SK-N-SH (cell line): ENCODE measurements around the gene NBEAL2.

Experiments used
- MAX ChIP-seq: IDR thresholded peaks from 2 replicates; pipeline ENCODE4 v1.4.0; 2012; ENCODE audit warnings: low read depth
- RCOR1 ChIP-seq: fragments of 150-350 bp; IDR thresholded peaks from 2 replicates; pipeline ENCODE4 v1.6.1; 2017; ENCODE audit warnings: antibody characterized with exemption, low read length
- TEAD4 ChIP-seq: IDR thresholded peaks from 2 replicates; pipeline ENCODE4 v1.4.0; 2012; ENCODE audit warnings: mild to moderate bottlenecking, borderline replicate concordance; ENCODE audit not compliant: insufficient read depth
- TF ChIP-seq, protein P1 (sequence below): fragments of 200-600 bp; sonication (generic); IDR thresholded peaks from 2 replicates; pipeline ENCODE4 v1.6.1; 2017; ENCODE audit warnings: antibody characterized with exemption, mild to moderate bottlenecking, moderate library complexity

DNA sequence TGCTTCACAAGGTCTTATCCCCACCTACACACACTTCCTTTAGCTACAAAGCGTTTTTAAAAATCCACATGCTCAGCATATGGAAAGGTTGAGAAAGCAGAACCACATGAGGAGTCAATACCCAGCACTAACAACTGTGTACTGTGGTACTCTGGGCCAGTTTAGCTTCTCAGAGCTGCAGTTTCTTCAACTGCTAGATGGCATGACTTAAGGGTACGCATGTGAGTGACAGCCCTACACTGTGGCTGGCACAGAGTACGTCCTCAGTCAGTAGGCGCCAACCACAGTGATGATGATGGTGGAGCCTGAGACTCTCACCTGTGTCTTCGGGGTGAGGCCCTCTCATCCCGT is 20.3 kb upstream of the NBEAL2 start:
- no peak for TF ChIP-seq RCOR1
- TF ChIP-seq, protein P1, sequence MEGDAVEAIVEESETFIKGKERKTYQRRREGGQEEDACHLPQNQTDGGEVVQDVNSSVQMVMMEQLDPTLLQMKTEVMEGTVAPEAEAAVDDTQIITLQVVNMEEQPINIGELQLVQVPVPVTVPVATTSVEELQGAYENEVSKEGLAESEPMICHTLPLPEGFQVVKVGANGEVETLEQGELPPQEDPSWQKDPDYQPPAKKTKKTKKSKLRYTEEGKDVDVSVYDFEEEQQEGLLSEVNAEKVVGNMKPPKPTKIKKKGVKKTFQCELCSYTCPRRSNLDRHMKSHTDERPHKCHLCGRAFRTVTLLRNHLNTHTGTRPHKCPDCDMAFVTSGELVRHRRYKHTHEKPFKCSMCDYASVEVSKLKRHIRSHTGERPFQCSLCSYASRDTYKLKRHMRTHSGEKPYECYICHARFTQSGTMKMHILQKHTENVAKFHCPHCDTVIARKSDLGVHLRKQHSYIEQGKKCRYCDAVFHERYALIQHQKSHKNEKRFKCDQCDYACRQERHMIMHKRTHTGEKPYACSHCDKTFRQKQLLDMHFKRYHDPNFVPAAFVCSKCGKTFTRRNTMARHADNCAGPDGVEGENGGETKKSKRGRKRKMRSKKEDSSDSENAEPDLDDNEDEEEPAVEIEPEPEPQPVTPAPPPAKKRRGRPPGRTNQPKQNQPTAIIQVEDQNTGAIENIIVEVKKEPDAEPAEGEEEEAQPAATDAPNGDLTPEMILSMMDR, result no peak
- TF ChIP-seq MAX, result no peak
- no peak for TF ChIP-seq TEAD4
